DLD1 (cell line): ENCODE data around the gene EEA1.

Experiments used
- in situ Hi-C: cut with HindIII; loops from 2 replicates; pipeline ENCODE4 v1.10.0; 2017; ENCODE audit warnings: low sequenced_read_pairs

The EEA1 gene

GRCh38 chr12:92827836-92828431 lies 101.2 kb downstream of the EEA1 start:
- in situ Hi-C loops = no loop called here

- in situ Hi-C loops = no loop called here
Observed at GRCh38 chr12:92821142-92821541, 108.0 kb downstream of the EEA1 start.

GRCh38 chr12:92814584-92814983 lies 114.5 kb downstream of the EEA1 start:
- in situ Hi-C loops = no loop called here

- in situ Hi-C loops = no loop called here
Observed at GRCh38 chr12:92810370-92810769, 118.7 kb downstream of the EEA1 start.

GRCh38 chr12:92803903-92804302 lies 125.2 kb downstream of the EEA1 start:
- in situ Hi-C loops = no loop called here

GRCh38 chr12:92802906-92803305 lies 126.2 kb downstream of the EEA1 start:
- in situ Hi-C loops = no loop called here

- in situ Hi-C loops = loop anchor here (25.0 kb wide), 1 partner anchor 616 kb away; no protein-coding TSS in a partner anchor
Observed at GRCh38 chr12:92796650-92797049, 132.4 kb downstream of the EEA1 start.

- in situ Hi-C loops = loop anchor here (25.0 kb wide), 1 partner anchor 617 kb away; no protein-coding TSS in a partner anchor
Observed at GRCh38 chr12:92794814-92795213, 134.3 kb downstream of the EEA1 start.

- in situ Hi-C loops = loop anchor here (25.0 kb wide), 1 partner anchor 618 kb away; no protein-coding TSS in a partner anchor
Observed at GRCh38 chr12:92794356-92794755, 134.7 kb downstream of the EEA1 start.

- in situ Hi-C loops = loop anchor here (25.0 kb wide), 1 partner anchor 626 kb away; no protein-coding TSS in a partner anchor
Observed at GRCh38 chr12:92786045-92786444, 143.1 kb downstream of the EEA1 start.

GRCh38 chr12:92785563-92785950 lies 143.5 kb downstream of the EEA1 start:
- in situ Hi-C loops = loop anchor here (25.0 kb wide), 1 partner anchor 627 kb away; no protein-coding TSS in a partner anchor

- in situ Hi-C loops = loop anchor here (25.0 kb wide), 1 partner anchor 627 kb away; no protein-coding TSS in a partner anchor
Observed at GRCh38 chr12:92784797-92785562, 144.1 kb downstream of the EEA1 start.

GRCh38 chr12:92784356-92784755 lies 144.7 kb downstream of the EEA1 start:
- in situ Hi-C loops = loop anchor here (25.0 kb wide), 1 partner anchor 628 kb away; no protein-coding TSS in a partner anchor

- in situ Hi-C loops = loop anchor here (25.0 kb wide), 1 partner anchor 632 kb away; no protein-coding TSS in a partner anchor
Observed at GRCh38 chr12:92779902-92780301, 149.2 kb downstream of the EEA1 start.

- in situ Hi-C loops = loop anchor here (25.0 kb wide), 1 partner anchor 634 kb away; no protein-coding TSS in a partner anchor
Observed at GRCh38 chr12:92778525-92778924, 150.6 kb downstream of the EEA1 start.

- in situ Hi-C loops = loop anchor here (25.0 kb wide), 1 partner anchor 637 kb away; no protein-coding TSS in a partner anchor
Observed at GRCh38 chr12:92775416-92775815, 153.7 kb downstream of the EEA1 start.

- in situ Hi-C loops = no loop called here
Observed at GRCh38 chr12:92771001-92771400, 158.1 kb downstream of the EEA1 start.

- in situ Hi-C loops = no loop called here
Observed at GRCh38 chr12:92769124-92769901, 159.8 kb downstream of the EEA1 start.

GRCh38 chr12:92765871-92766270 lies 163.2 kb downstream of the EEA1 start:
- in situ Hi-C loops = no loop called here

- in situ Hi-C loops = no loop called here
Observed at GRCh38 chr12:92764831-92765230, 164.3 kb downstream of the EEA1 start.

GRCh38 chr12:92762773-92763172 lies 166.3 kb downstream of the EEA1 start:
- in situ Hi-C loops = no loop called here
